Loucy (cell line): ENCODE results near the gene ATG7.
"Not testable (repeated sequence)": the region's sequence is repeated elsewhere in the genome, so short reads cannot be mapped to it uniquely, and the experiment has no call there.

ENCODE experiments used
- EZH2phosphoT487 ChIP-seq: fragments of 200-600 bp; IDR thresholded peaks from 2 replicates; pipeline ENCODE4 v1.6.1; 2018; ENCODE audit warnings: antibody characterized with exemption, mild to moderate bottlenecking, moderate library complexity, borderline replicate concordance
- TF ChIP-seq, protein P1 (sequence below): fragments of 200-600 bp; sonication (generic); conservative IDR thresholded peaks from 2 replicates; pipeline ENCODE4 v1.5.1; 2014; ENCODE audit warnings: mild to moderate bottlenecking, antibody characterized with exemption, low read length

DNA sequence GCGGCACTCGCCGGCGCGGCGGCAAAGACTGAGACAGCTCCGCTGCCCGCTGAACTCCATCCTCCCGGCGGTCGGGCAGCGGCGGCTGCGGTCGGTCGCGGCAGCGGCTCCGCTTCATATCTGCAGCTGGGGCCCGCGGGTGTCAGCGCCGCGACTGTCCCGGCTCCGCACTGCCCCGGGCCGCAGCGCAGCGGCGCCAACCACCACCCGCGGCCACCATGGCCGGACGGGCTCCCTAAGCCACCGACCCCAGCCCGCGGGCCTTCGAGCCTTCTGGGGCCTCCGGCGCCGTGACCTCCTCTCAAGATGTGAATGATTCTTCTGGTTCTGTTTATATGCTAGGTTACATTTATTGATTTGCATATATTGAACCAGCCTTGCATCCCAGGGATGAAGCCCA lies 216.2 kb downstream of the ATG7 start:
- TF ChIP-seq, protein P1, sequence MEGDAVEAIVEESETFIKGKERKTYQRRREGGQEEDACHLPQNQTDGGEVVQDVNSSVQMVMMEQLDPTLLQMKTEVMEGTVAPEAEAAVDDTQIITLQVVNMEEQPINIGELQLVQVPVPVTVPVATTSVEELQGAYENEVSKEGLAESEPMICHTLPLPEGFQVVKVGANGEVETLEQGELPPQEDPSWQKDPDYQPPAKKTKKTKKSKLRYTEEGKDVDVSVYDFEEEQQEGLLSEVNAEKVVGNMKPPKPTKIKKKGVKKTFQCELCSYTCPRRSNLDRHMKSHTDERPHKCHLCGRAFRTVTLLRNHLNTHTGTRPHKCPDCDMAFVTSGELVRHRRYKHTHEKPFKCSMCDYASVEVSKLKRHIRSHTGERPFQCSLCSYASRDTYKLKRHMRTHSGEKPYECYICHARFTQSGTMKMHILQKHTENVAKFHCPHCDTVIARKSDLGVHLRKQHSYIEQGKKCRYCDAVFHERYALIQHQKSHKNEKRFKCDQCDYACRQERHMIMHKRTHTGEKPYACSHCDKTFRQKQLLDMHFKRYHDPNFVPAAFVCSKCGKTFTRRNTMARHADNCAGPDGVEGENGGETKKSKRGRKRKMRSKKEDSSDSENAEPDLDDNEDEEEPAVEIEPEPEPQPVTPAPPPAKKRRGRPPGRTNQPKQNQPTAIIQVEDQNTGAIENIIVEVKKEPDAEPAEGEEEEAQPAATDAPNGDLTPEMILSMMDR, result not testable (repeated sequence)
- TF ChIP-seq EZH2phosphoT487, result not testable (repeated sequence)
